Chondrocyte (in vitro differentiated cells): Measurements from ENCODE around the gene CCAR1. TPM values are rescaled to one million over a fixed set of nuclear protein-coding genes. Genes with fewer than 3 reads are reported as not detected.
A peak's percentile ranks its signal among the peaks of the same experiment; 100 is the strongest.

Experiments
- DNase-seq: peaks from one replicate; pipeline ENCODE4 v3.0.0; 2021; ENCODE audit warnings: mixed read lengths, low spot score
- H3K27ac Mint-ChIP-seq: one replicate; pipeline ENCODE4 v1.8.0; 2021; ENCODE audit warnings: mild to moderate bottlenecking, moderate library complexity, mixed read lengths; ENCODE audit not compliant: unreplicated experiment
- H3K27me3 Mint-ChIP-seq: 2 replicates; pipeline ENCODE4 v1.8.0; 2021; ENCODE audit warnings: low read depth, mixed read lengths
- H3K36me3 Mint-ChIP-seq: 2 replicates; pipeline ENCODE4 v1.8.0; 2021; ENCODE audit warnings: low read depth, mixed read lengths
- H3K4me1 Mint-ChIP-seq: 2 replicates; pipeline ENCODE4 v1.8.0; 2021; ENCODE audit warnings: low read depth, mild to moderate bottlenecking, mixed read lengths
- H3K4me3 Mint-ChIP-seq: one replicate; pipeline ENCODE4 v1.8.0; 2021; ENCODE audit warnings: mild to moderate bottlenecking, moderate library complexity, mixed read lengths; ENCODE audit not compliant: unreplicated experiment
- H3K9me3 Mint-ChIP-seq: 2 replicates; pipeline ENCODE4 v1.8.0; 2021; ENCODE audit warnings: low read depth, mixed read lengths
- long read RNA-seq: library from polyadenylated mRNA; stranded (forward); transcript quantifications from one replicate; pipeline ENCODE4 v2.0.0, GENCODE V29; 2021
- total RNA-seq: library from RNA; stranded (reverse); gene quantifications from 3 replicates; pipeline ENCODE4 v1.2.1, GENCODE V29; 2021
- TF ChIP-seq, protein P1 (sequence below): fragments of 200-600 bp; sonication (generic); IDR thresholded peaks from 2 replicates; pipeline ENCODE4 v1.5.0; 2021; ENCODE audit warnings: antibody characterized with exemption, mild to moderate bottlenecking, moderate library complexity

Gene CCAR1, protein sequence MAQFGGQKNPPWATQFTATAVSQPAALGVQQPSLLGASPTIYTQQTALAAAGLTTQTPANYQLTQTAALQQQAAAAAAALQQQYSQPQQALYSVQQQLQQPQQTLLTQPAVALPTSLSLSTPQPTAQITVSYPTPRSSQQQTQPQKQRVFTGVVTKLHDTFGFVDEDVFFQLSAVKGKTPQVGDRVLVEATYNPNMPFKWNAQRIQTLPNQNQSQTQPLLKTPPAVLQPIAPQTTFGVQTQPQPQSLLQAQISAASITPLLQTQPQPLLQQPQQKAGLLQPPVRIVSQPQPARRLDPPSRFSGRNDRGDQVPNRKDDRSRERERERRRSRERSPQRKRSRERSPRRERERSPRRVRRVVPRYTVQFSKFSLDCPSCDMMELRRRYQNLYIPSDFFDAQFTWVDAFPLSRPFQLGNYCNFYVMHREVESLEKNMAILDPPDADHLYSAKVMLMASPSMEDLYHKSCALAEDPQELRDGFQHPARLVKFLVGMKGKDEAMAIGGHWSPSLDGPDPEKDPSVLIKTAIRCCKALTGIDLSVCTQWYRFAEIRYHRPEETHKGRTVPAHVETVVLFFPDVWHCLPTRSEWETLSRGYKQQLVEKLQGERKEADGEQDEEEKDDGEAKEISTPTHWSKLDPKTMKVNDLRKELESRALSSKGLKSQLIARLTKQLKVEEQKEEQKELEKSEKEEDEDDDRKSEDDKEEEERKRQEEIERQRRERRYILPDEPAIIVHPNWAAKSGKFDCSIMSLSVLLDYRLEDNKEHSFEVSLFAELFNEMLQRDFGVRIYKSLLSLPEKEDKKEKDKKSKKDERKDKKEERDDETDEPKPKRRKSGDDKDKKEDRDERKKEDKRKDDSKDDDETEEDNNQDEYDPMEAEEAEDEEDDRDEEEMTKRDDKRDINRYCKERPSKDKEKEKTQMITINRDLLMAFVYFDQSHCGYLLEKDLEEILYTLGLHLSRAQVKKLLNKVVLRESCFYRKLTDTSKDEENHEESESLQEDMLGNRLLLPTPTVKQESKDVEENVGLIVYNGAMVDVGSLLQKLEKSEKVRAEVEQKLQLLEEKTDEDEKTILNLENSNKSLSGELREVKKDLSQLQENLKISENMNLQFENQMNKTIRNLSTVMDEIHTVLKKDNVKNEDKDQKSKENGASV
- 46.2 to 57.6 TPM (median 54.8 TPM) in 3 replicates for total RNA-seq
- long read RNA-seq, full-length matches to known transcripts, result 36 of 73 reads
- long read RNA-seq, partial matches to known transcripts, result 6 of 73 reads
- long read RNA-seq, other reads (novel, unspliced or antisense), result 31 of 73 reads

DNA sequence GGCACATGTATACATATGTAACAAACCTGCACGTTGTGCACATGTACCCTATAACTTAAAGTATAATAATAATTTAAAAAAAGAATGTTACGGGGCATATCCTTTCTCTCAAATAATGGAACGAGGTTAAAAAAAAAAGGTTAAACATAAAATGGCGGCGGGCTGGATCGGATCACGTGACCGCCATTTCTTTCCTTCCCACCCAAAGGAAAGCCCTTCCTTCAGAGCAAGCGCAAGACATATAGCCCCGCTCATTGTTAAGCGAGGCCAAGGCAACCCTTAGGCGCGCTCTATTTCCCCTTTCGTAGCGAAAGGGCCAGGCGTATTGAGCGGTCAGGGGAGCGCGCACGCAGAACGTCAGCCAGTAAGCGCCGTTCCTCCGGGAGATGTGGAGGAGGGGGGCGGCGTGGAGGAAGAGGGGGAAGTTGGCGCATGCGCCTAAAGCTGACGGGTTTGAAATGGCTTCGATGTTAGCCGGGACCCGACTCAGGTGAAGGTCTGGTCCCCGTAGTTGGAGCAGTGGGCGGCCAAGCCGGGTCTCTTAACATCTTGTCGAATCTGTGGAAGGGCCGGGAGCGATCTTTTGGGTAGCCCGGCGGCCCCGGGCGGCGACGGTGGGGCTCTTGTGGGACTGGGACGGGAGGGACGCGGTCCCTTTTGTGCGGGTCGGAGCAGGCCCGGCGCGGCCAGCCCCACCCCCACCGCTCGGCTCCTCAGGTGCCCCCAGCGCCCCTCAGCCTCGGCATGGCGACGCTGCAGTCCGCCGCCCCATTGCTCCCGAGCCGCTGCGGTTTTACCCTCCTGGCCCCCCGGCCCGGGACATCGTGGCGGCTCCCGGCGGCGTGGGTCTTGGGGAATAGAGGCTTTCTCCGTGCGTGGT, at the start of gene CCAR1:
Gene CCAR1, plus strand, starts transcription at position 447 of the 880 bp plus-strand sequence. CDS start 1,266 bp downstream, outside the sequence.
- no peaks in the 10 kb centered on the region for H3K9me3 Mint-ChIP-seq
- DNase-seq, result peak; percentile 99
- H3K36me3 Mint-ChIP-seq, result peaks cover 13% of the 10 kb centered on the region
- no peaks in the 10 kb centered on the region for H3K27me3 Mint-ChIP-seq
- TF ChIP-seq, protein P1, sequence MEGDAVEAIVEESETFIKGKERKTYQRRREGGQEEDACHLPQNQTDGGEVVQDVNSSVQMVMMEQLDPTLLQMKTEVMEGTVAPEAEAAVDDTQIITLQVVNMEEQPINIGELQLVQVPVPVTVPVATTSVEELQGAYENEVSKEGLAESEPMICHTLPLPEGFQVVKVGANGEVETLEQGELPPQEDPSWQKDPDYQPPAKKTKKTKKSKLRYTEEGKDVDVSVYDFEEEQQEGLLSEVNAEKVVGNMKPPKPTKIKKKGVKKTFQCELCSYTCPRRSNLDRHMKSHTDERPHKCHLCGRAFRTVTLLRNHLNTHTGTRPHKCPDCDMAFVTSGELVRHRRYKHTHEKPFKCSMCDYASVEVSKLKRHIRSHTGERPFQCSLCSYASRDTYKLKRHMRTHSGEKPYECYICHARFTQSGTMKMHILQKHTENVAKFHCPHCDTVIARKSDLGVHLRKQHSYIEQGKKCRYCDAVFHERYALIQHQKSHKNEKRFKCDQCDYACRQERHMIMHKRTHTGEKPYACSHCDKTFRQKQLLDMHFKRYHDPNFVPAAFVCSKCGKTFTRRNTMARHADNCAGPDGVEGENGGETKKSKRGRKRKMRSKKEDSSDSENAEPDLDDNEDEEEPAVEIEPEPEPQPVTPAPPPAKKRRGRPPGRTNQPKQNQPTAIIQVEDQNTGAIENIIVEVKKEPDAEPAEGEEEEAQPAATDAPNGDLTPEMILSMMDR, result no peak
- H3K4me1 Mint-ChIP-seq, result peaks cover 15% of the 10 kb centered on the region
- peak within 1 kb of the TSS; percentile 99 for H3K27ac Mint-ChIP-seq
- peak within 1 kb of the TSS; percentile 95 for H3K4me3 Mint-ChIP-seq

DNA sequence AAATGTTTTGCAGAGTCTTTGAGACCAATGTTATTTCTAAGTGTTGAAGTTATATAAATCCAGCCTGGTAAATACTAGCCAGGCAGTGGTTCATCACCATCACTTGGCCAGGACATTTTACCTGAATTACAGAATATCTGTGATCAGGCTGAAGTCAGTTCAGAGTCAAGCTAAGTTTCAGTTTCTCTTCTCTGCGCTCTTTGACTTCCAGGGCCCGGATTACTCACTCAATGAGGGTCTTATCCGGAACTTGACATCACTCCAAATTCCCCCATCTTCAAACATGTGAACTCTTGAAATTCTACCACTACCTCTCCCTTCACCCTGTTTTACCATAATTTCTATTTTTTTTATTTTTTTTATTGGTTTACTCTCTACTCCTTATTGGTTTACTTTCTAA, 36.6 kb upstream of the CCAR1 start:
- no peaks in the 10 kb centered on the region for H3K27me3 Mint-ChIP-seq
- no peaks in the 10 kb centered on the region for H3K4me1 Mint-ChIP-seq
- no peaks in the 10 kb centered on the region for H3K9me3 Mint-ChIP-seq
- H3K36me3 Mint-ChIP-seq, result peaks cover 24% of the 10 kb centered on the region
- no peak overlapping the region for H3K4me3 Mint-ChIP-seq
- TF ChIP-seq, protein P1, result no peak
- DNase-seq, result no peak
- no peak overlapping the region for H3K27ac Mint-ChIP-seq

DNA sequence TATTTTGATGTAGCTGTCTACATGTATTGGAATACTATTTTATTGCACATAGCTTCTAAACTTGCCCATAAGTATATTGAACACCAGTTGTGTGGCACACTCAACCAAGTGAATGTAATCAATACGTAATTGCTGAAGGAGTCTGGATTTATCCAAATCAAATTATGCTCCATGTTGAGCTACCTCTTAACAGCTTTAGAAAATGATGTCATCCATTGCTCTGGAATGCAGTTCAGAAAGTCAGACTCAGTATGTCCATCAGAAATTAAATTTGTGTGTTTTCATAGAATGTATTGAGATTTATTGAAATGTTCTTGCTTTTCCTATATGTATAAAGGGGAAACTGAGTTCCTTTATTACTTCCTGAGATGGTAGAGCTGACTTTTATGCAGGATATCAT, 25.0 kb upstream of the CCAR1 start:
- H3K27me3 Mint-ChIP-seq, result no peaks in the 10 kb centered on the region
- no peak overlapping the region for H3K4me3 Mint-ChIP-seq
- H3K4me1 Mint-ChIP-seq, result peaks cover 22% of the 10 kb centered on the region
- no peaks in the 10 kb centered on the region for H3K9me3 Mint-ChIP-seq
- no peak overlapping the region for H3K27ac Mint-ChIP-seq
- TF ChIP-seq, protein P1, result no peak
- peaks cover 11% of the 10 kb centered on the region for H3K36me3 Mint-ChIP-seq
- DNase-seq, result no peak

DNA sequence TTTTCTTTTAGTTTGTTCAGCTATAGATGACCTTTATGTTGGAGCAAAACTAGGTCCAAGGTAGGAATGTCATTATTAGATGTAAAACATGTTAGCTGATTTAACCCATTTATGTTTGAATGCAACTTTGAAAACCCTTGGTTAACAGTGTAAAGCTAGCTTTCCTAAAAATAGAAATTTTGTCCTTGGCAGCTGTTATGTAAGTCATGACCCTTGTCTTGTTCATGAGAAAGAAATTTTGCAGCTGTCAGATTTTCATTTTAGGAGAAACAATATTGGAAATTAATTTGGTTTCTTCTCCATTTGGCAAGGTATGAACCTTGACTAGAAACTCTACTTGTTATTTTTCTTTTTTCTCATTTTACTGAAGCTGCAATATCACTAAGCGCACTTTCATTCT, 23.9 kb upstream of the CCAR1 start:
- no peak overlapping the region for H3K4me3 Mint-ChIP-seq
- H3K36me3 Mint-ChIP-seq, result peaks cover 3% of the 10 kb centered on the region
- no peak overlapping the region for H3K27ac Mint-ChIP-seq
- H3K9me3 Mint-ChIP-seq, result no peaks in the 10 kb centered on the region
- H3K27me3 Mint-ChIP-seq, result no peaks in the 10 kb centered on the region
- TF ChIP-seq, protein P1, result no peak
- DNase-seq, result no peak
- H3K4me1 Mint-ChIP-seq, result peaks cover 22% of the 10 kb centered on the region
